Glomerular visceral epithelial cell (primary cell): ENCODE measurements around the gene GRB10.
"Not testable (repeated sequence)": the region's sequence is repeated elsewhere in the genome, so short reads cannot be mapped to it uniquely, and the experiment has no call there.

Source experiments
- DNase-seq: peaks from one replicate; pipeline ENCODE4 v3.0.0-alpha.2; 2016; ENCODE audit errors: extremely low spot score

GRB10 gene

GRCh38 chr7:50608196-50608906 lies 174.3 kb downstream of the GRB10 start:
- DNase-seq: no peak

GRCh38 chr7:50607524-50608125 lies 175.1 kb downstream of the GRB10 start:
- DNase-seq: no peak

GRCh38 chr7:50605059-50605458 lies 177.6 kb downstream of the GRB10 start:
- no peak for DNase-seq

- no peak for DNase-seq
Observed at GRCh38 chr7:50603287-50603686, 179.4 kb downstream of the GRB10 start.

GRCh38 chr7:50599385-50599784 lies 183.3 kb downstream of the GRB10 start:
- DNase-seq: no peak

GRCh38 chr7:50598460-50599343 lies 184.0 kb downstream of the GRB10 start:
- no peak for DNase-seq

- DNase-seq: no peak
Observed at GRCh38 chr7:50596484-50596883, 186.2 kb downstream of the GRB10 start.

- peak; percentile 22 for DNase-seq
Observed at GRCh38 chr7:50595491-50596102, 187.1 kb downstream of the GRB10 start.

- no peak for DNase-seq
Observed at GRCh38 chr7:50594734-50595485, 187.8 kb downstream of the GRB10 start.

- DNase-seq: no peak
Observed at GRCh38 chr7:50594136-50594535, 188.6 kb downstream of the GRB10 start.

- DNase-seq: no peak
Observed at GRCh38 chr7:50592940-50593339, 189.8 kb downstream of the GRB10 start.

GRCh38 chr7:50591480-50592438 lies 190.9 kb downstream of the GRB10 start:
- DNase-seq: peak; percentile 73

GRCh38 chr7:50591098-50591479 lies 191.6 kb downstream of the GRB10 start:
- DNase-seq: no peak

- no peak for DNase-seq
Observed at GRCh38 chr7:50590535-50590934, 192.2 kb downstream of the GRB10 start.

- no peak for DNase-seq
Observed at GRCh38 chr7:50589364-50589763, 193.3 kb downstream of the GRB10 start.

GRCh38 chr7:50588937-50589336 lies 193.8 kb downstream of the GRB10 start:
- no peak for DNase-seq

- DNase-seq: no peak
Observed at GRCh38 chr7:50587737-50588136, 195.0 kb downstream of the GRB10 start.

- peak; percentile 70 for DNase-seq
Observed at GRCh38 chr7:50584793-50585408, 197.8 kb downstream of the GRB10 start.

GRCh38 chr7:50584386-50584785 lies 198.3 kb downstream of the GRB10 start:
- no peak for DNase-seq

GRCh38 chr7:50583295-50583694 lies 199.4 kb downstream of the GRB10 start:
- not testable (repeated sequence) for DNase-seq
